HepG2 (cell line): ENCODE data around the gene MAPK8. TPM values are rescaled to one million over a fixed set of nuclear protein-coding genes. Genes with fewer than 3 reads are reported as not detected.
A peak's percentile ranks its signal among the peaks of the same experiment; 100 is the strongest.

Experiments used
- CHD2 ChIP-seq: IDR thresholded peaks from 2 replicates; pipeline ENCODE4 v1.6.1; 2011; ENCODE audit warnings: low read depth, low read length, improper control_type of control experiment
- ESRRA ChIP-seq: sonication (generic); formaldehyde crosslinking; IDR thresholded peaks from 2 replicates; pipeline ENCODE4 v1.5.1; 2020; ENCODE audit warnings: mild to moderate bottlenecking, low read depth, missing genetic modification reagents
- HNF4G ChIP-seq, 2 experiments: sonication (generic) in 1 of 2; formaldehyde crosslinking in 1 of 2; IDR thresholded peaks; 2 replicates each; pipeline versions ENCODE4 v1.4.0 to v1.6.1; 2011 to 2020; ENCODE audit warnings: borderline replicate concordance in 2 of 2, low read depth in 2 of 2, mild to moderate bottlenecking in 2 of 2, low read length in 1 of 2, missing genetic modification reagents in 1 of 2, moderate library complexity in 1 of 2
- NCOR1 ChIP-seq: fragments of 200-600 bp; sonication (generic); IDR thresholded peaks from 2 replicates; pipeline ENCODE4 v1.7.0; 2017; ENCODE audit warnings: antibody characterized with exemption, low read length, borderline replicate concordance
- PAWR ChIP-seq: sonication (generic); formaldehyde crosslinking; IDR thresholded peaks from 2 replicates; pipeline ENCODE4 v1.4.0; 2020; ENCODE audit warnings: missing genetic modification reagents, mild to moderate bottlenecking, borderline replicate concordance
- POLR2G ChIP-seq: fragments of 200-400 bp; formaldehyde crosslinking; IDR thresholded peaks from 2 replicates; pipeline ENCODE4 v1.6.1; 2018; ENCODE audit warnings: mild to moderate bottlenecking, low read depth, low read length, moderate library complexity
- SALL2 ChIP-seq: sonication (generic); formaldehyde crosslinking; IDR thresholded peaks from 2 replicates; pipeline ENCODE4 v1.8.1; 2023; ENCODE audit warnings: mild to moderate bottlenecking, missing genetic modification reagents, inconsistent platforms
- SATB2 ChIP-seq: sonication (generic); formaldehyde crosslinking; IDR thresholded peaks from 2 replicates; pipeline ENCODE4 v1.5.0; 2020; ENCODE audit warnings: missing genetic modification reagents
- SMC3 ChIP-seq: IDR thresholded peaks from 2 replicates; pipeline ENCODE4 v1.6.1; 2011; ENCODE audit warnings: low read length, improper control_type of control experiment
- SNRNP70 ChIP-seq: fragments of 200-400 bp; formaldehyde crosslinking; IDR thresholded peaks from 2 replicates; pipeline ENCODE4 v1.6.1; 2017; ENCODE audit warnings: mild to moderate bottlenecking, low read depth, low read length, moderate library complexity
- THYN1 ChIP-seq: sonication (generic); formaldehyde crosslinking; IDR thresholded peaks from 2 replicates; pipeline ENCODE4 v1.8.1; 2023; ENCODE audit warnings: low read depth, mild to moderate bottlenecking, moderate library complexity, missing genetic modification reagents, borderline replicate concordance
- U2AF1 ChIP-seq: fragments of 200-400 bp; formaldehyde crosslinking; optimal IDR thresholded peaks from 2 replicates; pipeline ENCODE3; 2017; ENCODE audit warnings: mild to moderate bottlenecking, low read depth, low read length
- ZFP36L1 ChIP-seq: sonication (generic); formaldehyde crosslinking; IDR thresholded peaks from 2 replicates; pipeline ENCODE4 v1.8.0; 2022; ENCODE audit warnings: mild to moderate bottlenecking, missing genetic modification reagents, moderate library complexity
- ZNF24 ChIP-seq: fragments of 450-650 bp; IDR thresholded peaks from 2 replicates; pipeline ENCODE4 v1.6.1; 2017; ENCODE audit warnings: antibody characterized with exemption, mild to moderate bottlenecking
- ZNF556 ChIP-seq: sonication (generic); formaldehyde crosslinking; IDR thresholded peaks from 2 replicates; pipeline ENCODE4 v1.4.0; 2020; ENCODE audit warnings: mild to moderate bottlenecking, missing genetic modification reagents, borderline replicate concordance
- ZNF614 ChIP-seq: IDR thresholded peaks from 2 replicates; pipeline ENCODE4 v1.6.1; 2018; ENCODE audit warnings: missing biosample characterization, missing genetic modification reagents, inconsistent platforms, borderline replicate concordance
- ZNF724P ChIP-seq: sonication (generic); formaldehyde crosslinking; IDR thresholded peaks from 2 replicates; pipeline ENCODE4 v1.8.0; 2022; ENCODE audit warnings: missing genetic modification reagents, borderline replicate concordance
- ZNF768 ChIP-seq: sonication (generic); formaldehyde crosslinking; IDR thresholded peaks from 2 replicates; pipeline ENCODE4 v1.4.0; 2020; ENCODE audit warnings: missing genetic modification reagents
- polyA plus RNA-seq, 8 experiments: library from polyadenylated mRNA; depleted of rRNA in 3 of 8; stranded (reverse) in 7 of 8; unstranded in 1 of 8; fragments of >200 nt; fragmentation: Illumina TruSeq in 4 of 8; extraction: Trizol in 4 of 8; gene quantifications; 2 replicates each; pipeline versions ENCODE4 v1.2.1 to v1.2.3, GENCODE V29; 2011 to 2016; ENCODE audit warnings: low read depth in 4 of 8, missing spikeins in 1 of 8, mixed read lengths in 1 of 8; ENCODE audit not compliant: insufficient read depth in 1 of 8
- total RNA-seq, 5 experiments: library from RNA; depleted of rRNA; stranded (reverse); fragments of >200 nt; fragmentation: Illumina TruSeq; extraction: Trizol; gene quantifications; 2 replicates each; pipeline ENCODE4 v1.2.3, GENCODE V29; 2016; ENCODE audit warnings: low read depth in 1 of 5
- TF ChIP-seq, protein P1 (sequence below): sonication (generic); formaldehyde crosslinking; IDR thresholded peaks from 2 replicates; pipeline ENCODE4 v1.5.1; 2020; ENCODE audit warnings: mild to moderate bottlenecking, moderate library complexity, missing genetic modification reagents
- TF ChIP-seq, protein P2 (sequence below): sonication (generic); formaldehyde crosslinking; IDR thresholded peaks from 2 replicates; pipeline ENCODE4 v1.5.0; 2020; ENCODE audit warnings: missing genetic modification reagents
- TF ChIP-seq, protein P3 (sequence below): IDR thresholded peaks from 2 replicates; pipeline ENCODE4 v1.6.1; 2012; ENCODE audit warnings: low read length, improper control_type of control experiment
- TF ChIP-seq, protein P4 (sequence below): IDR thresholded peaks from 2 replicates; pipeline ENCODE4 v1.6.1; 2012; ENCODE audit warnings: inconsistent platforms
- TF ChIP-seq, protein P5 (sequence below): sonication (generic); formaldehyde crosslinking; IDR thresholded peaks from 2 replicates; pipeline ENCODE4 v1.5.1; 2020; ENCODE audit warnings: missing genetic modification reagents, mild to moderate bottlenecking, borderline replicate concordance

Gene MAPK8
- total and polyA plus RNA-seq, 2 of the 13 experiments (the other 11 are each of a cell fraction or from before 2014, with no cell fraction given), result 41.6 to 47.3 TPM

DNA sequence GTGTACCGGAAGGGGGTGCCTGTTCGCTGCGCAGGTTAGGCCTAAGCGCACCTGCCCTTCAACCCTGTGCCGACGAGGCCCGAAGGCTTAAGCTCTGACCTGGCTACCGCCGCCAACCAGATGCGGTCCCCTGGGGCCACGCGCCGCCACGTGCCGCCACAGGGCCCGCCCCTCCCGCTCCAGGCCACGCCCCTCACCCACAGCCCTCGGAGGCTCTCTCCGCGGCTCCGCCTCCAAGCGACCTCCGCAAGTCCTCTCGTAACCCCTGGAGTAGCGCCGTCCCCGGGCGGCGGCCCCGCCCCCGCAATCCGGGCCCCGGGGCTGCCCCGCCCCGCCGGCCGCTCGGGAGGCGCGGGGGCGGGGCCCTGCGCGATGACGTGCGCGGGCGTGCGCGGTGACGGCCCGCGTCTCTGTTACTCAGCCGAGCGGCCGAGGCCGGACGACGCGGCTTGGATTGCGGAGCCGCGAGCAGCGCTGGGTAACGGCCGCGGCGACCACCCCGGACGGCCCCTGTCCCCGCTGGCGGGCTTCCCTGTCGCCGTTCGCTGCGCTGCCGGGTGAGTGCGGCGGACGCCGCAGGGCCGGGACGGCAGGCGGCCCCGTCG lies at the start of gene MAPK8 (continued):
- TF ChIP-seq, protein P1, sequence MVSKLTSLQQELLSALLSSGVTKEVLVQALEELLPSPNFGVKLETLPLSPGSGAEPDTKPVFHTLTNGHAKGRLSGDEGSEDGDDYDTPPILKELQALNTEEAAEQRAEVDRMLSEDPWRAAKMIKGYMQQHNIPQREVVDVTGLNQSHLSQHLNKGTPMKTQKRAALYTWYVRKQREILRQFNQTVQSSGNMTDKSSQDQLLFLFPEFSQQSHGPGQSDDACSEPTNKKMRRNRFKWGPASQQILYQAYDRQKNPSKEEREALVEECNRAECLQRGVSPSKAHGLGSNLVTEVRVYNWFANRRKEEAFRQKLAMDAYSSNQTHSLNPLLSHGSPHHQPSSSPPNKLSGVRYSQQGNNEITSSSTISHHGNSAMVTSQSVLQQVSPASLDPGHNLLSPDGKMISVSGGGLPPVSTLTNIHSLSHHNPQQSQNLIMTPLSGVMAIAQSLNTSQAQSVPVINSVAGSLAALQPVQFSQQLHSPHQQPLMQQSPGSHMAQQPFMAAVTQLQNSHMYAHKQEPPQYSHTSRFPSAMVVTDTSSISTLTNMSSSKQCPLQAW (CRISPR knock-in tag), result no peak
- TF ChIP-seq ZNF556 (CRISPR knock-in tag) (no peak), SATB2 (CRISPR knock-in tag) (peak; percentile 93), NCOR1 (no peak), ESRRA (CRISPR knock-in tag) (peak; percentile 78; the same call in 1 of the 2 replicates), POLR2G (peak; percentile 85), SALL2 (peak; percentile 83), HNF4G (IDR thresholded peaks at IDR 0.05; ENCODE audit: borderline replicate concordance, low read depth, low read length) (no peak), HNF4G (CRISPR knock-in tag; IDR thresholded peaks at IDR 0.05; ENCODE audit: borderline replicate concordance, low read depth) (no peak), PAWR (no peak), ZFP36L1 (no peak), SNRNP70 (no peak), CHD2 (no peak), THYN1 (CRISPR knock-in tag) (no peak), ZNF614 (no peak), ZNF724P (CRISPR knock-in tag) (peak; percentile 43; the same call in 1 of the 2 replicates), ZNF768 (CRISPR knock-in tag) (peak; percentile 39; the same call in 1 of the 2 replicates), U2AF1 (no peak), ZNF24 (no peak), SMC3 (no peak)
- TF ChIP-seq, protein P2, sequence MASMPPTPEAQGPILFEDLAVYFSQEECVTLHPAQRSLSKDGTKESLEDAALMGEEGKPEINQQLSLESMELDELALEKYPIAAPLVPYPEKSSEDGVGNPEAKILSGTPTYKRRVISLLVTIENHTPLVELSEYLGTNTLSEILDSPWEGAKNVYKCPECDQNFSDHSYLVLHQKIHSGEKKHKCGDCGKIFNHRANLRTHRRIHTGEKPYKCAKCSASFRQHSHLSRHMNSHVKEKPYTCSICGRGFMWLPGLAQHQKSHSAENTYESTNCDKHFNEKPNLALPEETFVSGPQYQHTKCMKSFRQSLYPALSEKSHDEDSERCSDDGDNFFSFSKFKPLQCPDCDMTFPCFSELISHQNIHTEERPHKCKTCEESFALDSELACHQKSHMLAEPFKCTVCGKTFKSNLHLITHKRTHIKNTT (CRISPR knock-in tag), result no peak
- TF ChIP-seq, protein P3, sequence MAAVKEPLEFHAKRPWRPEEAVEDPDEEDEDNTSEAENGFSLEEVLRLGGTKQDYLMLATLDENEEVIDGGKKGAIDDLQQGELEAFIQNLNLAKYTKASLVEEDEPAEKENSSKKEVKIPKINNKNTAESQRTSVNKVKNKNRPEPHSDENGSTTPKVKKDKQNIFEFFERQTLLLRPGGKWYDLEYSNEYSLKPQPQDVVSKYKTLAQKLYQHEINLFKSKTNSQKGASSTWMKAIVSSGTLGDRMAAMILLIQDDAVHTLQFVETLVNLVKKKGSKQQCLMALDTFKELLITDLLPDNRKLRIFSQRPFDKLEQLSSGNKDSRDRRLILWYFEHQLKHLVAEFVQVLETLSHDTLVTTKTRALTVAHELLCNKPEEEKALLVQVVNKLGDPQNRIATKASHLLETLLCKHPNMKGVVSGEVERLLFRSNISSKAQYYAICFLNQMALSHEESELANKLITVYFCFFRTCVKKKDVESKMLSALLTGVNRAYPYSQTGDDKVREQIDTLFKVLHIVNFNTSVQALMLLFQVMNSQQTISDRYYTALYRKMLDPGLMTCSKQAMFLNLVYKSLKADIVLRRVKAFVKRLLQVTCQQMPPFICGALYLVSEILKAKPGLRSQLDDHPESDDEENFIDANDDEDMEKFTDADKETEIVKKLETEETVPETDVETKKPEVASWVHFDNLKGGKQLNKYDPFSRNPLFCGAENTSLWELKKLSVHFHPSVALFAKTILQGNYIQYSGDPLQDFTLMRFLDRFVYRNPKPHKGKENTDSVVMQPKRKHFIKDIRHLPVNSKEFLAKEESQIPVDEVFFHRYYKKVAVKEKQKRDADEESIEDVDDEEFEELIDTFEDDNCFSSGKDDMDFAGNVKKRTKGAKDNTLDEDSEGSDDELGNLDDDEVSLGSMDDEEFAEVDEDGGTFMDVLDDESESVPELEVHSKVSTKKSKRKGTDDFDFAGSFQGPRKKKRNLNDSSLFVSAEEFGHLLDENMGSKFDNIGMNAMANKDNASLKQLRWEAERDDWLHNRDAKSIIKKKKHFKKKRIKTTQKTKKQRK, result no peak
- TF ChIP-seq, protein P4, sequence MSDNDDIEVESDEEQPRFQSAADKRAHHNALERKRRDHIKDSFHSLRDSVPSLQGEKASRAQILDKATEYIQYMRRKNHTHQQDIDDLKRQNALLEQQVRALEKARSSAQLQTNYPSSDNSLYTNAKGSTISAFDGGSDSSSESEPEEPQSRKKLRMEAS, result peak; percentile 98
- TF ChIP-seq, protein P5, sequence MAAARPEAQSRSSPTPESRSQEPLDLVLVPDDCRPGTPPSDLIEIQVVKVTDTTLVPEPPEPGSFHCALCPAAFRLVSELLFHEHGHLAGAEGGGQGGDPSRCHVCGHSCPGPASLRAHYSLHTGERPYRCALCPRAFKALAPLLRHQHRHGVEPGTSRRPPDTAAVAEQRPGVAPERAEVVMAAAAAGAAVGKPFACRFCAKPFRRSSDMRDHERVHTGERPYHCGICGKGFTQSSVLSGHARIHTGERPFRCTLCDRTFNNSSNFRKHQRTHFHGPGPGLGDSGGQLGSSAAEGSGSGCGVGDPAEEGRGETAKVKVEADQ, result 0 out of 2 replicates have a peak, but pooled peaks have one; percentile 65
